Measurements from ENCODE around the gene CAMK2D. TPM values are rescaled to one million over a fixed set of nuclear protein-coding genes. Genes with fewer than 3 reads are reported as not detected.

The CAMK2D gene
- total RNA-seq, 2 experiments from 2014 or later: 62.8 to 66.1 TPM

- Mint-ChIP-seq H3K9me3 (peaks cover 5% of the 10 kb centered on the region), H3K27ac (peak overlapping the region; percentile 14), H3K27me3 (peaks cover 7% of the 10 kb centered on the region), H3K4me3 (no peak overlapping the region), H3K36me3 (ENCODE audit: low read depth) (no peaks in the 10 kb centered on the region), H3K4me1 (ENCODE audit: low read depth) (peaks cover 13% of the 10 kb centered on the region)
- intact Hi-C loops (cut with micrococcal nuclease): no loop called here
- no peak for TF ChIP-seq CTCF (IDR thresholded peaks at IDR 0.05)
- ChIA-PET POLR2A (interaction anchor here (1.0 kb wide), 1 partner anchor 414 kb away, joined by 3 read pairs; no protein-coding TSS in a partner anchor), CTCF (no interaction called here)
- ATAC-seq (peak; percentile 39), DNase-seq (no peak)
Observed at GRCh38 chr4:113436360-113436759, 325.2 kb downstream of the CAMK2D start.

GRCh38 chr4:113435893-113436292 is 325.6 kb downstream of the CAMK2D start:
- H3K4me1 Mint-ChIP-seq (ENCODE audit: low read depth): peaks cover 13% of the 10 kb centered on the region
- H3K36me3 Mint-ChIP-seq (ENCODE audit: low read depth): no peaks in the 10 kb centered on the region
- H3K9me3 Mint-ChIP-seq: peaks cover 5% of the 10 kb centered on the region
- H3K4me3 Mint-ChIP-seq: no peak overlapping the region
- DNase-seq: peak; percentile 11
- ChIA-PET CTCF (no interaction called here), POLR2A (no interaction called here)
- no peak for ATAC-seq
- peaks cover 7% of the 10 kb centered on the region for H3K27me3 Mint-ChIP-seq
- intact Hi-C loops (cut with micrococcal nuclease): no loop called here
- no peak for TF ChIP-seq CTCF (IDR thresholded peaks at IDR 0.05)
- H3K27ac Mint-ChIP-seq: no peak overlapping the region

GRCh38 chr4:113434247-113434587 is 327.3 kb downstream of the CAMK2D start:
- no peak overlapping the region for H3K4me3 Mint-ChIP-seq
- H3K9me3 Mint-ChIP-seq: peaks cover 5% of the 10 kb centered on the region
- DNase-seq (no peak), ATAC-seq (no peak)
- H3K27me3 Mint-ChIP-seq: peaks cover 7% of the 10 kb centered on the region
- CTCF ChIA-PET: no interaction called here
- no peaks in the 10 kb centered on the region for H3K36me3 Mint-ChIP-seq (ENCODE audit: low read depth)
- H3K4me1 Mint-ChIP-seq (ENCODE audit: low read depth): peaks cover 13% of the 10 kb centered on the region
- TF ChIP-seq CTCF (IDR thresholded peaks at IDR 0.05): no peak
- POLR2A ChIA-PET: no interaction called here
- intact Hi-C loops (cut with micrococcal nuclease): no loop called here
- no peak overlapping the region for H3K27ac Mint-ChIP-seq

- Mint-ChIP-seq H3K36me3 (ENCODE audit: low read depth) (no peaks in the 10 kb centered on the region), H3K4me3 (no peak overlapping the region), H3K27ac (no peak overlapping the region), H3K4me1 (ENCODE audit: low read depth) (peaks cover 13% of the 10 kb centered on the region), H3K9me3 (peaks cover 5% of the 10 kb centered on the region), H3K27me3 (peaks cover 7% of the 10 kb centered on the region)
- intact Hi-C loops (cut with micrococcal nuclease): no loop called here
- TF ChIP-seq CTCF (IDR thresholded peaks at IDR 0.05): no peak
- CTCF ChIA-PET: interaction anchor here (1.6 kb wide), 1 partner anchor 39 kb away, joined by 3 read pairs; no protein-coding TSS in a partner anchor
- no peak for ATAC-seq
- DNase-seq: no peak
- POLR2A ChIA-PET: no interaction called here
Observed at GRCh38 chr4:113433536-113434246, 327.8 kb downstream of the CAMK2D start.

- no peak for ATAC-seq
Observed at GRCh38 chr4:113433116-113433515, 328.4 kb downstream of the CAMK2D start.

More at GRCh38 chr4:113433116-113433515, 328.4 kb downstream of the CAMK2D start:
- DNase-seq: no peak
- Mint-ChIP-seq H3K9me3 (peaks cover 5% of the 10 kb centered on the region), H3K27ac (no peak overlapping the region), H3K27me3 (peaks cover 7% of the 10 kb centered on the region), H3K4me1 (ENCODE audit: low read depth) (peaks cover 13% of the 10 kb centered on the region), H3K36me3 (ENCODE audit: low read depth) (no peaks in the 10 kb centered on the region), H3K4me3 (no peak overlapping the region)
- TF ChIP-seq CTCF (IDR thresholded peaks at IDR 0.05): no peak
- ChIA-PET POLR2A (no interaction called here), CTCF (interaction anchor here (1.6 kb wide), 1 partner anchor 38 kb away, joined by 3 read pairs; no protein-coding TSS in a partner anchor)
- intact Hi-C loops (cut with micrococcal nuclease): no loop called here
